Nephron progenitor cell (in vitro differentiated cells): ENCODE data around the gene SETD4.
"Not testable (repeated sequence)": the region's sequence is repeated elsewhere in the genome, so short reads cannot be mapped to it uniquely, and the experiment has no call there.

ENCODE experiments used
- DNase-seq: peaks from one replicate; pipeline ENCODE4 v3.0.0; 2021
- H3K27ac Mint-ChIP-seq: 2 replicates; pipeline ENCODE4 v1.8.0; 2021; ENCODE audit warnings: mild to moderate bottlenecking, moderate library complexity, mixed read lengths
- H3K27me3 Mint-ChIP-seq: 2 replicates; pipeline ENCODE4 v1.8.0; 2021; ENCODE audit warnings: mild to moderate bottlenecking, low read depth, mixed read lengths; ENCODE audit not compliant: poor library complexity
- H3K36me3 Mint-ChIP-seq: 2 replicates; pipeline ENCODE4 v1.8.0; 2021; ENCODE audit warnings: low read depth, mixed read lengths
- H3K4me1 Mint-ChIP-seq: 2 replicates; pipeline ENCODE4 v1.8.0; 2021; ENCODE audit warnings: mixed read lengths
- H3K4me3 Mint-ChIP-seq: 2 replicates; pipeline ENCODE4 v1.8.0; 2021; ENCODE audit warnings: mild to moderate bottlenecking, moderate library complexity, mixed read lengths
- H3K9me3 Mint-ChIP-seq: 2 replicates; pipeline ENCODE4 v1.8.0; 2021; ENCODE audit warnings: mild to moderate bottlenecking, moderate library complexity, mixed read lengths
- TF ChIP-seq, protein P1 (sequence below): fragments of 200-600 bp; sonication (generic); IDR thresholded peaks from 2 replicates; pipeline ENCODE4 v1.5.0; 2021; ENCODE audit warnings: antibody characterized with exemption

SETD4 gene

DNA sequence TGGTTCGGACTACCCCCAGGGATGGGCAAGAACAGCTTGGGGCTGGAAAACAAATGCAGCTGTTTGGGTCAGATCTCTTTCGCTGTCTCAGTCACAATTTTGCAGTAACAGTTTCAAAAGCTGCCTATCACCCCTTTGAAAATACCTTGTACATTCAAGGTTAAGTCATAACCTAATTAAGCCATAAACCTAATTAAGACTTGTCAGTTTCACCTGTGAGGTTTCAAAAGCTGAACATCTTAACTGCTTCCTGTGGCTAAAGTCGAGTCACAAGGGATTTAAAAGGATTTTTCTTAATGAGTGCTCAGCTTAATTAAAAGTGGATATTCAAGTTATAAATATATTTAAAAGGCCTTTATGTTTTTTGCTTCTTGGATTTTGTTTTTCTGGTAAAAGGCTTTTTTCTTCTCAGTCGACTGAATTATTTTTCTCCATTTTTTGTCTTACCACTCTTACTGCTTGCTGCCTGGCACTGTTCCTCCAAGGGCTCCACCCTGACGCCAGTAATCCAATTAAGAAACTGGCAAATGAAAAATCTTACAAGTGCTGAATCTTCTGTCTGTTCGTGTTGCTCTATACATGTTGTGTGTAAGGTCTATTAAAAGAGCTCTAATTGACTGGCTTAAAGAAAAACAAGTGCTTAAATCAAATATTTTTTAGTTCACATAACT, 40.8 kb upstream of the SETD4 start:
- peaks cover 42% of the 10 kb centered on the region for H3K27me3 Mint-ChIP-seq
- TF ChIP-seq, protein P1, sequence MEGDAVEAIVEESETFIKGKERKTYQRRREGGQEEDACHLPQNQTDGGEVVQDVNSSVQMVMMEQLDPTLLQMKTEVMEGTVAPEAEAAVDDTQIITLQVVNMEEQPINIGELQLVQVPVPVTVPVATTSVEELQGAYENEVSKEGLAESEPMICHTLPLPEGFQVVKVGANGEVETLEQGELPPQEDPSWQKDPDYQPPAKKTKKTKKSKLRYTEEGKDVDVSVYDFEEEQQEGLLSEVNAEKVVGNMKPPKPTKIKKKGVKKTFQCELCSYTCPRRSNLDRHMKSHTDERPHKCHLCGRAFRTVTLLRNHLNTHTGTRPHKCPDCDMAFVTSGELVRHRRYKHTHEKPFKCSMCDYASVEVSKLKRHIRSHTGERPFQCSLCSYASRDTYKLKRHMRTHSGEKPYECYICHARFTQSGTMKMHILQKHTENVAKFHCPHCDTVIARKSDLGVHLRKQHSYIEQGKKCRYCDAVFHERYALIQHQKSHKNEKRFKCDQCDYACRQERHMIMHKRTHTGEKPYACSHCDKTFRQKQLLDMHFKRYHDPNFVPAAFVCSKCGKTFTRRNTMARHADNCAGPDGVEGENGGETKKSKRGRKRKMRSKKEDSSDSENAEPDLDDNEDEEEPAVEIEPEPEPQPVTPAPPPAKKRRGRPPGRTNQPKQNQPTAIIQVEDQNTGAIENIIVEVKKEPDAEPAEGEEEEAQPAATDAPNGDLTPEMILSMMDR = no peak
- no peak overlapping the region for H3K27ac Mint-ChIP-seq
- no peak for DNase-seq
- peaks cover 23% of the 10 kb centered on the region for H3K9me3 Mint-ChIP-seq
- peaks cover 5% of the 10 kb centered on the region for H3K36me3 Mint-ChIP-seq
- no peak overlapping the region for H3K4me3 Mint-ChIP-seq
- peaks cover 59% of the 10 kb centered on the region for H3K4me1 Mint-ChIP-seq

DNA sequence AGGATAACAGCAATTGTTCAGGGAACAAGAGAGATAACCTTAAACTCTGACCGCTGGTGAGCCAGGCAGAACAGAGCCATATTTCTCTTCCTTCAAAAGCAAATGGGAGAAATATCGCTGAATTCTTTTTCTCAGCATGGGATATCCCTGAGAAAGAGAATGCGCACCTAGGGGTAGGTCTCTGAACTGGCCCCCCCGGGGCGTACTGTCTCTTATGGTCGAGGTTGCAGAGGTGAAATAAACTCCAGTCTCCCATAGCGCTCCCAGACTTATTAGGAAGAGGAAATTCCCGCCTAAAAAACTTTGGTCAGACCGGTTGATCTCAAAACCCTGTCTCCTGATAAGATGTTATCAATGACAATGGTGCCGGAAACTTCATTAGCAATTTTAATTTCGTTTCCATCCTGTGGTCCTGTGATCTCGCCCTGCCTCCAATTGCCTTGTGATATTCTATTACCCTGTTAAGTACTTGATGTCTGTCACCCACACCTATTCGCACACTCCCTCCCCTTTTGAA, 39.4 kb upstream of the SETD4 start:
- Mint-ChIP-seq H3K9me3 (peaks cover 33% of the 10 kb centered on the region), H3K4me3 (peak overlapping the region; percentile 24), H3K27me3 (peaks cover 28% of the 10 kb centered on the region), H3K4me1 (peaks cover 48% of the 10 kb centered on the region)
- not testable (repeated sequence) for DNase-seq, H3K36me3 Mint-ChIP-seq, H3K27ac Mint-ChIP-seq

DNA sequence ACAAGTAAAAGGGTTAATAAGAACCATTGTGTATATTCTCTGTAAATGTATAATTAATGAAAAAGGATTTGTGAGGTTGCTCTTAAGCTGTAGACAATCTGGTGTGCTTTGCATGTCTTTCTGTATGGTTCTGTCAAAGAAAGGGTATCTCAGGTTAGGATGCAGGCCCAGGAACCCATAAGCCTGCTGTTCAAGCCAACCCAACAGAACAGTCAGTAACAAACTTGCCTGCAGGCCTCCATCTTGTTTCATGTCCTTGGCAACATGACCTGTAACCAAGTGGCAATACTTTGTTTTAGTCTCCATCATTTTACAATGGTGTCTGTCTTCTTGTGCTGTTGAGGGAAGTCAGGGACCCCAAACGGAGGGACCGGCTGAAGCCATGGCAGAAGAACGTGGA, 38.7 kb upstream of the SETD4 start:
- DNase-seq = no peak
- Mint-ChIP-seq H3K9me3 (peaks cover 31% of the 10 kb centered on the region), H3K27me3 (peaks cover 21% of the 10 kb centered on the region), H3K4me1 (peaks cover 41% of the 10 kb centered on the region), H3K36me3 (peaks cover 4% of the 10 kb centered on the region), H3K27ac (no peak overlapping the region), H3K4me3 (no peak overlapping the region)
- TF ChIP-seq, protein P1 = no peak

DNA sequence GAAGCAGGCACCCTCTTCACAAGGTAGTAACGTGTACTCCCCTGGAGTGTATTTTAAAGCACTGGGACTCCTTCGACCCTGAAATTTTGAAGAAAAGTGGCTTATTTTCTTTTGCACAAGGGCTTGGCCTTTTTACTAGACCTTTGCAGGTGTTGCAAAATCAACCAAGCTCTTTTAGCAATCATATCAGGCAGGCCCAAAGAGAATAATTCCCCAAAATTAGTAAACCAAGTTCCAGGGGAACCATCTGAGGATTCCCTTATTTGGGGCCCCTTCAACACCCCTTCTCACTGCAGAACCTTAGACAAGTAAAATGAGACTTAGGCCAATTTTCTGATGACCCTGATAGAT, 37.8 kb upstream of the SETD4 start:
- H3K4me1 Mint-ChIP-seq = peaks cover 41% of the 10 kb centered on the region
- H3K36me3 Mint-ChIP-seq = peaks cover 12% of the 10 kb centered on the region
- TF ChIP-seq, protein P1 = no peak
- DNase-seq = no peak
- H3K27ac Mint-ChIP-seq = no peak overlapping the region
- peaks cover 35% of the 10 kb centered on the region for H3K9me3 Mint-ChIP-seq
- peaks cover 21% of the 10 kb centered on the region for H3K27me3 Mint-ChIP-seq
- no peak overlapping the region for H3K4me3 Mint-ChIP-seq

DNA sequence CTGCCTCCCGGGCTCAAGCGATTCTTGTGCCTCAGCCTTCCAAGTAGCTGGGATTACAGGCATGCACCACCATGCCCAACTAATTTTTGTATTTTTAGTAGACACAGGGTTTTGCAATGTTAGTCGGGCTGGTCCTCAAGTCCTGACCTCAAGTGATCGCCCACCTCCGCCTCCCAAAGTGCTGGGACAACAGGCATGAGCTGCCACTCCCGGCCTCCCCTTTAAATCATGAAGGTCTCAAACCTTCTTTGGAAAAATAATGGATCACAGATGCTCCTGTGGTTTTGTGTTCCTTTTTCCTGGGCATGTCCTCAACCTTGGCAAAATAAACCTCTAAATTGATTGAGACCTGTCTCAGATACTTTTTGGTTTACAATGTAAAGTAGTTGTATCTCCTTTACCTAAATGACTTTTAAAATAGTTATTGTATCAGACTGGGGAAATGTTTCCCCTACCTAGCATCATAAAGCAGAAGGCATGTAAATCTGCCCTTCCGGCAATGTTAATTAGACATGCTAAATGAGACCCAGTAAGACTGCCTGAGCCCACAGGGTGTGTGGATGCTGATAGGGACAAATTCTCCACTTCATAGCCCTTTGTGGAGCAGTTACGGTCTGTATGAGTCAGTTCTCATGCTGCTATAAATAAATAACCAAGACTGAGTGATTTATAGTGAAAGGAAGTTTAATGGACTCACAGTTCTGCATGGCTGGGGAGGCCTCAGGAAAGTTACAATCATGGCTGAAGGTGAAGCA, 37.3 kb upstream of the SETD4 start:
- Mint-ChIP-seq H3K4me1 (peaks cover 41% of the 10 kb centered on the region), H3K4me3 (no peak overlapping the region), H3K36me3 (peaks cover 12% of the 10 kb centered on the region), H3K27me3 (peaks cover 21% of the 10 kb centered on the region), H3K9me3 (peaks cover 37% of the 10 kb centered on the region), H3K27ac (no peak overlapping the region)
- no peak for DNase-seq
- TF ChIP-seq, protein P1 = no peak

DNA sequence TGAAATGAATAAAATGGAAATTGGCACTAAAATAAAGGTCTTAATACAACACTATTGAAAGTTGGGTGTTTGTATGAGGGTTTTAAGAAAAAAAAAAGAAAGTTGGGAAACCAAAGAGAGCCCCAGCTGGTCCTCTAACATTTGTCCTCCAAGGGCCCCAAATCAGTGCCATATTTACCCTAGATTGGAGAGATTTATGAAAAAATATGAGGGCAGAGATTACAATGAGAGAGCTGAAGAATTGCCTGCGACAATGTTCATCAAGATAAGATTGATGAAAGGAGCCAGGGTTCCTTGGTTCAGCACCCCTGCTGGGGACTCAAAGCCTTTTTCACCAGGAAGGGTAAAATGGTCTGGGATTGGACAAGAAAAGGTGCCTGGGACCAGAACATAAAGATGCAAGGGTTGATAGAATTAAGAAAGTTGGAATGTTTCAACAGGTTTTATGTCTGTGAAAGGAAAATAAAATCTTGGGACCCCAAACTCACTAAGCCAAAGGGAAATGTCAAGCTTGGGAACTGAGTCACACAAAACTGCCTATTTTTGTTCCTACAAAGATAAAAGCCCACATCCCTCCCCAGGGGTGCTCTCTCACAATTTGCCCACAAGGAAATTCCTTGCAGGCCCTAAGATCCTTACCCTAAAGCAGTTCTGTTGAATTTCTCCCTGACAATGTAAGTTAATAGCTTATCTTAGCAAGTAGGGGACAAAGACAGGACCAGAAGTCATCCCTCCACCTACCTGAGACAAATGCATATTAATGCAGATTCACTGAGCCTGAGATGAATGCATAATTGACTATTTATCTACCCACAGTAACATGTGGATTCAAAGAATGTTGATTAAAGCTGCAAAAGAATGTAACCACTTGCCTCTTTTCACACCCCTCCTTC, 36.3 kb upstream of the SETD4 start:
- peaks cover 34% of the 10 kb centered on the region for H3K9me3 Mint-ChIP-seq
- peaks cover 41% of the 10 kb centered on the region for H3K4me1 Mint-ChIP-seq
- peaks cover 21% of the 10 kb centered on the region for H3K27me3 Mint-ChIP-seq
- H3K36me3 Mint-ChIP-seq = peaks cover 12% of the 10 kb centered on the region
- TF ChIP-seq, protein P1 = no peak
- DNase-seq = no peak
- no peak overlapping the region for H3K4me3 Mint-ChIP-seq
- H3K27ac Mint-ChIP-seq = no peak overlapping the region
